ENCODE measurements around the gene GPC6.

GPC6 gene

GRCh38 chr13:93655154-93655553, 428.5 kb downstream of the GPC6 start:
- no CpG with 5 or more reads among the region's 1 CpG for WGBS (ENCODE audit: insufficient coverage, insufficient read length)

GRCh38 chr13:93660391-93661063, 433.9 kb downstream of the GPC6 start:
- DNase-seq (ENCODE audit: low read depth, low spot score): no peak
- Histone ChIP-seq H3K4me3 (ENCODE audit: low read length) (no peak overlapping the region), H3K36me3 (ENCODE audit: control insufficient read depth, insufficient read depth, low read length) (no peaks in the 10 kb centered on the region), H3K4me1 (ENCODE audit: control insufficient read depth, insufficient read depth, low read length) (no peaks in the 10 kb centered on the region), H3K27me3 (ENCODE audit: control insufficient read depth, insufficient read depth, low read length) (no peaks in the 10 kb centered on the region), H3K9me3 (ENCODE audit: control insufficient read depth, insufficient read depth, low read length) (no peaks in the 10 kb centered on the region), H3K27ac (ENCODE audit: low read length) (no peak overlapping the region)

More at GRCh38 chr13:93655154-93655553, 428.5 kb downstream of the GPC6 start:
- Histone ChIP-seq H3K4me1 (ENCODE audit: control insufficient read depth, insufficient read depth, low read length) (no peaks in the 10 kb centered on the region), H3K36me3 (ENCODE audit: control insufficient read depth, insufficient read depth, low read length) (no peaks in the 10 kb centered on the region), H3K4me3 (ENCODE audit: low read length) (no peak overlapping the region), H3K27ac (ENCODE audit: low read length) (no peak overlapping the region), H3K27me3 (ENCODE audit: control insufficient read depth, insufficient read depth, low read length) (no peaks in the 10 kb centered on the region), H3K9me3 (ENCODE audit: control insufficient read depth, insufficient read depth, low read length) (no peaks in the 10 kb centered on the region)
- DNase-seq (ENCODE audit: low read depth, low spot score): no peak

- WGBS (ENCODE audit: insufficient coverage, insufficient read length): no CpG with 5 or more reads among the region's 2 CpGs
- DNase-seq (ENCODE audit: low read depth, low spot score): no peak
- no peaks in the 10 kb centered on the region for H3K36me3 ChIP-seq (ENCODE audit: control insufficient read depth, insufficient read depth, low read length)
- H3K9me3 ChIP-seq (ENCODE audit: control insufficient read depth, insufficient read depth, low read length): no peaks in the 10 kb centered on the region
- H3K27ac ChIP-seq (ENCODE audit: low read length): no peak overlapping the region
- H3K27me3 ChIP-seq (ENCODE audit: control insufficient read depth, insufficient read depth, low read length): no peaks in the 10 kb centered on the region
- no peaks in the 10 kb centered on the region for H3K4me1 ChIP-seq (ENCODE audit: control insufficient read depth, insufficient read depth, low read length)
- H3K4me3 ChIP-seq (ENCODE audit: low read length): no peak overlapping the region
Observed at GRCh38 chr13:93670866-93671265, 444.3 kb downstream of the GPC6 start.

GRCh38 chr13:93672996-93673395, 446.4 kb downstream of the GPC6 start:
- H3K9me3 ChIP-seq (ENCODE audit: control insufficient read depth, insufficient read depth, low read length): no peaks in the 10 kb centered on the region
- no peak for DNase-seq (ENCODE audit: low read depth, low spot score)
- no peak overlapping the region for H3K27ac ChIP-seq (ENCODE audit: low read length)
- 100% methylated on average over 1 of the region's 1 CpG for WGBS (ENCODE audit: insufficient coverage, insufficient read length)
- H3K4me1 ChIP-seq (ENCODE audit: control insufficient read depth, insufficient read depth, low read length): no peaks in the 10 kb centered on the region
- no peak overlapping the region for H3K4me3 ChIP-seq (ENCODE audit: low read length)
- H3K36me3 ChIP-seq (ENCODE audit: control insufficient read depth, insufficient read depth, low read length): no peaks in the 10 kb centered on the region
- H3K27me3 ChIP-seq (ENCODE audit: control insufficient read depth, insufficient read depth, low read length): no peaks in the 10 kb centered on the region

GRCh38 chr13:93673885-93674284, 447.3 kb downstream of the GPC6 start:
- Histone ChIP-seq H3K27ac (ENCODE audit: low read length) (no peak overlapping the region), H3K4me1 (ENCODE audit: control insufficient read depth, insufficient read depth, low read length) (no peaks in the 10 kb centered on the region), H3K36me3 (ENCODE audit: control insufficient read depth, insufficient read depth, low read length) (no peaks in the 10 kb centered on the region), H3K4me3 (ENCODE audit: low read length) (no peak overlapping the region), H3K27me3 (ENCODE audit: control insufficient read depth, insufficient read depth, low read length) (no peaks in the 10 kb centered on the region), H3K9me3 (ENCODE audit: control insufficient read depth, insufficient read depth, low read length) (no peaks in the 10 kb centered on the region)
- no peak for DNase-seq (ENCODE audit: low read depth, low spot score)
- WGBS (ENCODE audit: insufficient coverage, insufficient read length): no CpG with 5 or more reads among the region's 3 CpGs

- no CpG with 5 or more reads among the region's 3 CpGs for WGBS (ENCODE audit: insufficient coverage, insufficient read length)
Observed at GRCh38 chr13:93674337-93674755, 447.7 kb downstream of the GPC6 start.

GRCh38 chr13:93680329-93680728, 453.7 kb downstream of the GPC6 start:
- H3K9me3 ChIP-seq (ENCODE audit: control insufficient read depth, insufficient read depth, low read length): no peaks in the 10 kb centered on the region
- no peak overlapping the region for H3K27ac ChIP-seq (ENCODE audit: low read length)
- H3K4me3 ChIP-seq (ENCODE audit: low read length): no peak overlapping the region
- no peaks in the 10 kb centered on the region for H3K36me3 ChIP-seq (ENCODE audit: control insufficient read depth, insufficient read depth, low read length)
- DNase-seq (ENCODE audit: low read depth, low spot score): no peak
- H3K27me3 ChIP-seq (ENCODE audit: control insufficient read depth, insufficient read depth, low read length): no peaks in the 10 kb centered on the region
- no CpG with 5 or more reads among the region's 2 CpGs for WGBS (ENCODE audit: insufficient coverage, insufficient read length)
- no peaks in the 10 kb centered on the region for H3K4me1 ChIP-seq (ENCODE audit: control insufficient read depth, insufficient read depth, low read length)

More at GRCh38 chr13:93674337-93674755, 447.7 kb downstream of the GPC6 start:
- Histone ChIP-seq H3K4me3 (ENCODE audit: low read length) (no peak overlapping the region), H3K4me1 (ENCODE audit: control insufficient read depth, insufficient read depth, low read length) (no peaks in the 10 kb centered on the region), H3K9me3 (ENCODE audit: control insufficient read depth, insufficient read depth, low read length) (no peaks in the 10 kb centered on the region), H3K27me3 (ENCODE audit: control insufficient read depth, insufficient read depth, low read length) (no peaks in the 10 kb centered on the region), H3K27ac (ENCODE audit: low read length) (no peak overlapping the region), H3K36me3 (ENCODE audit: control insufficient read depth, insufficient read depth, low read length) (no peaks in the 10 kb centered on the region)
- no peak for DNase-seq (ENCODE audit: low read depth, low spot score)

- WGBS (ENCODE audit: insufficient coverage, insufficient read length): no CpG with 5 or more reads among the region's 1 CpG
- Histone ChIP-seq H3K9me3 (ENCODE audit: control insufficient read depth, insufficient read depth, low read length) (no peaks in the 10 kb centered on the region), H3K4me3 (ENCODE audit: low read length) (no peak overlapping the region), H3K27me3 (ENCODE audit: control insufficient read depth, insufficient read depth, low read length) (no peaks in the 10 kb centered on the region), H3K36me3 (ENCODE audit: control insufficient read depth, insufficient read depth, low read length) (no peaks in the 10 kb centered on the region), H3K4me1 (ENCODE audit: control insufficient read depth, insufficient read depth, low read length) (no peaks in the 10 kb centered on the region), H3K27ac (ENCODE audit: low read length) (no peak overlapping the region)
- DNase-seq (ENCODE audit: low read depth, low spot score): no peak
Observed at GRCh38 chr13:93685900-93686299, 459.3 kb downstream of the GPC6 start.

GRCh38 chr13:93686399-93686798, 459.8 kb downstream of the GPC6 start:
- Histone ChIP-seq H3K27ac (ENCODE audit: low read length) (no peak overlapping the region), H3K4me1 (ENCODE audit: control insufficient read depth, insufficient read depth, low read length) (no peaks in the 10 kb centered on the region), H3K4me3 (ENCODE audit: low read length) (no peak overlapping the region), H3K27me3 (ENCODE audit: control insufficient read depth, insufficient read depth, low read length) (no peaks in the 10 kb centered on the region), H3K36me3 (ENCODE audit: control insufficient read depth, insufficient read depth, low read length) (no peaks in the 10 kb centered on the region), H3K9me3 (ENCODE audit: control insufficient read depth, insufficient read depth, low read length) (no peaks in the 10 kb centered on the region)
- no peak for DNase-seq (ENCODE audit: low read depth, low spot score)

- Histone ChIP-seq H3K4me3 (ENCODE audit: low read length) (no peak overlapping the region), H3K36me3 (ENCODE audit: control insufficient read depth, insufficient read depth, low read length) (no peaks in the 10 kb centered on the region)
Observed at GRCh38 chr13:93687261-93687660, 460.7 kb downstream of the GPC6 start.

GRCh38 chr13:93689333-93689732, 462.7 kb downstream of the GPC6 start:
- Histone ChIP-seq H3K27ac (ENCODE audit: low read length) (no peak overlapping the region), H3K4me1 (ENCODE audit: control insufficient read depth, insufficient read depth, low read length) (no peaks in the 10 kb centered on the region), H3K9me3 (ENCODE audit: control insufficient read depth, insufficient read depth, low read length) (no peaks in the 10 kb centered on the region), H3K27me3 (ENCODE audit: control insufficient read depth, insufficient read depth, low read length) (no peaks in the 10 kb centered on the region), H3K4me3 (ENCODE audit: low read length) (no peak overlapping the region), H3K36me3 (ENCODE audit: control insufficient read depth, insufficient read depth, low read length) (no peaks in the 10 kb centered on the region)
- DNase-seq (ENCODE audit: low read depth, low spot score): no peak

More at GRCh38 chr13:93687261-93687660, 460.7 kb downstream of the GPC6 start:
- DNase-seq (ENCODE audit: low read depth, low spot score): no peak
- no peaks in the 10 kb centered on the region for H3K9me3 ChIP-seq (ENCODE audit: control insufficient read depth, insufficient read depth, low read length)
- no peaks in the 10 kb centered on the region for H3K4me1 ChIP-seq (ENCODE audit: control insufficient read depth, insufficient read depth, low read length)
- no peaks in the 10 kb centered on the region for H3K27me3 ChIP-seq (ENCODE audit: control insufficient read depth, insufficient read depth, low read length)
- no peak overlapping the region for H3K27ac ChIP-seq (ENCODE audit: low read length)

Measured in iPS DF 6.9 (cell line).